Immature natural killer cell (primary cell): ENCODE measurements around the gene DYNC1H1. TPM values are rescaled to one million over a fixed set of nuclear protein-coding genes. Genes with fewer than 3 reads are reported as not detected.

Source experiments
- DNase-seq, 3 donors: peaks; one replicate each; pipeline ENCODE4 v3.0.0; 2022; ENCODE audit warnings: mixed read lengths in 1 of 3
- H3K27ac Mint-ChIP-seq, 6 donors: one replicate each; pipeline ENCODE4 v1.8.0; 2020; ENCODE audit warnings: mixed read lengths in 6 of 6, mild to moderate bottlenecking in 5 of 6, inconsistent platforms in 4 of 6, moderate library complexity in 3 of 6
- H3K27me3 Mint-ChIP-seq, 3 donors: one replicate each; pipeline ENCODE4 v1.8.0; 2020 to 2021; ENCODE audit warnings: low read depth in 3 of 3, mild to moderate bottlenecking in 3 of 3, mixed read lengths in 3 of 3, moderate library complexity in 3 of 3, inconsistent platforms in 1 of 3
- H3K36me3 Mint-ChIP-seq, 3 donors: one replicate each; pipeline ENCODE4 v1.8.0; 2020; ENCODE audit warnings: mixed read lengths in 3 of 3, inconsistent platforms in 2 of 3, mild to moderate bottlenecking in 2 of 3
- H3K4me1 Mint-ChIP-seq, 2 donors: one replicate each; pipeline ENCODE4 v1.8.0; 2020; ENCODE audit warnings: inconsistent platforms in 2 of 2, mild to moderate bottlenecking in 2 of 2, mixed read lengths in 2 of 2, moderate library complexity in 1 of 2
- H3K4me3 Mint-ChIP-seq, 5 donors: one replicate each; pipeline ENCODE4 v1.8.0; 2020; ENCODE audit warnings: mild to moderate bottlenecking in 5 of 5, mixed read lengths in 5 of 5, inconsistent platforms in 3 of 5, moderate library complexity in 3 of 5
- H3K9me3 Mint-ChIP-seq, 6 donors: one replicate each; pipeline ENCODE4 v1.8.0; 2020; ENCODE audit warnings: mild to moderate bottlenecking in 6 of 6, mixed read lengths in 6 of 6, inconsistent platforms in 4 of 6, moderate library complexity in 3 of 6
- polyA plus RNA-seq, 3 donors: library from polyadenylated mRNA; unstranded; fragments of 300-500 nt; fragmentation: Illumina TruSeq; gene quantifications; one replicate each; pipeline ENCODE4 v1.2.3, GENCODE V29; 2021

DYNC1H1 gene
- polyA plus RNA-seq, 3 donors from 2014 or later: 15.7 to 78.5 (median 25.5) TPM

- peaks cover 24 to 72% (median 33%) of the 10 kb centered on the region in 3 donors for H3K36me3 Mint-ChIP-seq
- no peaks in the 10 kb centered on the region for H3K4me1 Mint-ChIP-seq
- no peak overlapping the region for H3K4me3 Mint-ChIP-seq
- peaks cover 0 to 4% (median 3%) of the 10 kb centered on the region in 3 donors for H3K27me3 Mint-ChIP-seq
- H3K27ac Mint-ChIP-seq: no peak overlapping the region
- no peak for DNase-seq
- H3K9me3 Mint-ChIP-seq: no peaks in the 10 kb centered on the region
Measured at GRCh38 chr14:102005336-102005735, 41.0 kb downstream of the DYNC1H1 start.

GRCh38 chr14:102007916-102008418 lies 43.6 kb downstream of the DYNC1H1 start:
- peaks cover 0 to 5% (median 2%) of the 10 kb centered on the region in 3 donors for H3K27me3 Mint-ChIP-seq
- H3K9me3 Mint-ChIP-seq: no peaks in the 10 kb centered on the region
- DNase-seq: no peak
- peaks cover 28 to 76% (median 33%) of the 10 kb centered on the region in 3 donors for H3K36me3 Mint-ChIP-seq
- no peak overlapping the region for H3K4me3 Mint-ChIP-seq
- no peaks in the 10 kb centered on the region for H3K4me1 Mint-ChIP-seq
- H3K27ac Mint-ChIP-seq: peak overlapping the region in 1 of 6 donors; percentile 26

- Mint-ChIP-seq H3K27me3 (peaks cover 0 to 11% (median 2%) of the 10 kb centered on the region in 3 donors), H3K36me3 (peaks cover 35 to 83% (median 39%) of the 10 kb centered on the region in 3 donors), H3K4me3 (no peak overlapping the region)
Measured at GRCh38 chr14:102008891-102009290, 44.5 kb downstream of the DYNC1H1 start.

GRCh38 chr14:102011631-102012030 lies 47.3 kb downstream of the DYNC1H1 start:
- peaks cover 0 to 14% (median 2%) of the 10 kb centered on the region in 3 donors for H3K27me3 Mint-ChIP-seq
- H3K27ac Mint-ChIP-seq: no peak overlapping the region
- DNase-seq: no peak
- no peaks in the 10 kb centered on the region for H3K4me1 Mint-ChIP-seq
- peaks cover 37 to 84% (median 44%) of the 10 kb centered on the region in 3 donors for H3K36me3 Mint-ChIP-seq
- no peak overlapping the region for H3K4me3 Mint-ChIP-seq
- H3K9me3 Mint-ChIP-seq: no peaks in the 10 kb centered on the region

More at GRCh38 chr14:102008891-102009290, 44.5 kb downstream of the DYNC1H1 start:
- DNase-seq: no peak
- no peaks in the 10 kb centered on the region for H3K4me1 Mint-ChIP-seq
- H3K9me3 Mint-ChIP-seq: no peaks in the 10 kb centered on the region
- H3K27ac Mint-ChIP-seq: no peak overlapping the region

- H3K4me1 Mint-ChIP-seq: no peaks in the 10 kb centered on the region
- peaks cover 0 to 14% (median 2%) of the 10 kb centered on the region in 3 donors for H3K27me3 Mint-ChIP-seq
- no peaks in the 10 kb centered on the region for H3K9me3 Mint-ChIP-seq
- DNase-seq: no peak
- H3K36me3 Mint-ChIP-seq: peaks cover 33 to 83% (median 40%) of the 10 kb centered on the region in 3 donors
- H3K4me3 Mint-ChIP-seq: no peak overlapping the region
- no peak overlapping the region for H3K27ac Mint-ChIP-seq
Measured at GRCh38 chr14:102012336-102012735, 48.0 kb downstream of the DYNC1H1 start.

GRCh38 chr14:102013669-102014200 lies 49.4 kb downstream of the DYNC1H1 start:
- Mint-ChIP-seq H3K27ac (peak overlapping the region in 3 of 6 donors; percentile 31 to 74 (median 55)), H3K27me3 (peaks cover 0 to 10% (median 5%) of the 10 kb centered on the region in 3 donors), H3K36me3 (peaks cover 36 to 77% (median 40%) of the 10 kb centered on the region in 3 donors), H3K4me1 (no peaks in the 10 kb centered on the region), H3K4me3 (no peak overlapping the region), H3K9me3 (no peaks in the 10 kb centered on the region)
- DNase-seq: no peak

GRCh38 chr14:102015045-102015685 lies 50.8 kb downstream of the DYNC1H1 start:
- Mint-ChIP-seq H3K27me3 (peaks cover 0 to 10% (median 5%) of the 10 kb centered on the region in 3 donors), H3K36me3 (peaks cover 31 to 74% (median 37%) of the 10 kb centered on the region in 3 donors), H3K4me3 (no peak overlapping the region), H3K27ac (no peak overlapping the region), H3K9me3 (no peaks in the 10 kb centered on the region), H3K4me1 (no peaks in the 10 kb centered on the region)
- no peak for DNase-seq

- H3K27ac Mint-ChIP-seq: no peak overlapping the region
- no peaks in the 10 kb centered on the region for H3K9me3 Mint-ChIP-seq
- no peaks in the 10 kb centered on the region for H3K4me1 Mint-ChIP-seq
- no peak overlapping the region for H3K4me3 Mint-ChIP-seq
- peaks cover 31 to 73% (median 31%) of the 10 kb centered on the region in 3 donors for H3K36me3 Mint-ChIP-seq
- DNase-seq: no peak
- H3K27me3 Mint-ChIP-seq: peaks cover 2 to 12% (median 5%) of the 10 kb centered on the region in 3 donors
Measured at GRCh38 chr14:102015771-102016170, 51.4 kb downstream of the DYNC1H1 start.

GRCh38 chr14:102016420-102017090 lies 52.2 kb downstream of the DYNC1H1 start:
- DNase-seq: no peak
- Mint-ChIP-seq H3K36me3 (peaks cover 26 to 72% (median 33%) of the 10 kb centered on the region in 3 donors), H3K27ac (no peak overlapping the region), H3K9me3 (no peaks in the 10 kb centered on the region), H3K4me3 (no peak overlapping the region), H3K4me1 (no peaks in the 10 kb centered on the region), H3K27me3 (peaks cover 2 to 12% (median 5%) of the 10 kb centered on the region in 3 donors)

GRCh38 chr14:102018251-102018650 lies 53.9 kb downstream of the DYNC1H1 start:
- Mint-ChIP-seq H3K4me3 (no peak overlapping the region), H3K9me3 (no peaks in the 10 kb centered on the region)

GRCh38 chr14:102019006-102019540 lies 54.7 kb downstream of the DYNC1H1 start:
- no peaks in the 10 kb centered on the region for H3K4me1 Mint-ChIP-seq
- peaks cover 2 to 5% (median 3%) of the 10 kb centered on the region in 3 donors for H3K27me3 Mint-ChIP-seq
- H3K36me3 Mint-ChIP-seq: peaks cover 14 to 58% (median 20%) of the 10 kb centered on the region in 3 donors
- H3K4me3 Mint-ChIP-seq: no peak overlapping the region
- no peaks in the 10 kb centered on the region for H3K9me3 Mint-ChIP-seq
- no peak for DNase-seq
- H3K27ac Mint-ChIP-seq: no peak overlapping the region

More at GRCh38 chr14:102018251-102018650, 53.9 kb downstream of the DYNC1H1 start:
- Mint-ChIP-seq H3K4me1 (no peaks in the 10 kb centered on the region), H3K36me3 (peaks cover 17 to 62% (median 25%) of the 10 kb centered on the region in 3 donors), H3K27me3 (peaks cover 2 to 9% (median 5%) of the 10 kb centered on the region in 3 donors), H3K27ac (no peak overlapping the region)
- no peak for DNase-seq

- DNase-seq: no peak
- no peaks in the 10 kb centered on the region for H3K9me3 Mint-ChIP-seq
- peaks cover 13 to 51% (median 23%) of the 10 kb centered on the region in 3 donors for H3K36me3 Mint-ChIP-seq
- no peaks in the 10 kb centered on the region for H3K4me1 Mint-ChIP-seq
- H3K4me3 Mint-ChIP-seq: no peak overlapping the region
- H3K27me3 Mint-ChIP-seq: peaks cover 2 to 3% (median 2%) of the 10 kb centered on the region in 3 donors
- H3K27ac Mint-ChIP-seq: peak overlapping the region in 5 of 6 donors; percentile 24 to 58 (median 41)
Measured at GRCh38 chr14:102020058-102020971, 55.9 kb downstream of the DYNC1H1 start.

GRCh38 chr14:102026934-102027333 lies 62.6 kb downstream of the DYNC1H1 start:
- no peak for DNase-seq
- peaks cover 30 to 61% (median 32%) of the 10 kb centered on the region in 3 donors for H3K36me3 Mint-ChIP-seq
- peaks cover 0 to 4% (median 4%) of the 10 kb centered on the region in 3 donors for H3K27me3 Mint-ChIP-seq
- no peaks in the 10 kb centered on the region for H3K4me1 Mint-ChIP-seq
- H3K4me3 Mint-ChIP-seq: no peak overlapping the region
- H3K27ac Mint-ChIP-seq: no peak overlapping the region
- H3K9me3 Mint-ChIP-seq: no peaks in the 10 kb centered on the region
